H9 (cell line): Measurements from ENCODE around the gene DAB2IP. TPM values are rescaled to one million over a fixed set of nuclear protein-coding genes. Genes with fewer than 3 reads are reported as not detected.

ENCODE experiments used
- DNase-seq: peaks from one replicate; pipeline ENCODE4 v3.0.0-alpha.2; 2017
- H2AFZ ChIP-seq: one replicate; pipeline ENCODE4 v1.6.1; 2013; ENCODE audit warnings: mild to moderate bottlenecking, low read length, control low read depth, moderate library complexity
- H2AK5ac ChIP-seq: 2 replicates; pipeline ENCODE4 v1.6.1; 2013; ENCODE audit warnings: low read length, control low read depth, mixed read lengths; ENCODE audit not compliant: insufficient read length
- H2BK120ac ChIP-seq: one replicate; pipeline ENCODE4 v1.6.1; 2013; ENCODE audit warnings: low read depth, mild to moderate bottlenecking, low read length, control low read depth, inconsistent platforms; ENCODE audit not compliant: poor library complexity, severe bottlenecking
- H2BK12ac ChIP-seq: 2 replicates; pipeline ENCODE4 v1.6.1; 2013; ENCODE audit warnings: low read length, control low read depth, mixed read lengths, low read depth; ENCODE audit not compliant: insufficient read length
- H2BK15ac ChIP-seq: 2 replicates; pipeline ENCODE4 v1.6.1; 2013; ENCODE audit warnings: low read depth, low read length, control low read depth
- H2BK20ac ChIP-seq: one replicate; pipeline ENCODE4 v1.6.1; 2013; ENCODE audit warnings: low read depth, mild to moderate bottlenecking, low read length, control low read depth, inconsistent platforms; ENCODE audit not compliant: poor library complexity, severe bottlenecking
- H2BK5ac ChIP-seq: 2 replicates; pipeline ENCODE4 v1.6.1; 2013; ENCODE audit warnings: low read length, control low read depth, mixed read lengths; ENCODE audit not compliant: insufficient read length
- H3K14ac ChIP-seq: 2 replicates; pipeline ENCODE4 v1.6.1; 2013; ENCODE audit warnings: low read length, control low read depth; ENCODE audit not compliant: insufficient read depth
- H3K18ac ChIP-seq: 2 replicates; pipeline ENCODE4 v1.6.1; 2013; ENCODE audit warnings: low read depth, mild to moderate bottlenecking, mixed read lengths, low read length, control low read depth; ENCODE audit not compliant: insufficient read length
- H3K23ac ChIP-seq: 2 replicates; pipeline ENCODE4 v1.6.1; 2013; ENCODE audit warnings: low read length, control low read depth, mixed read lengths, low read depth; ENCODE audit not compliant: insufficient read length
- H3K23me2 ChIP-seq: 2 replicates; pipeline ENCODE4 v1.6.1; 2013; ENCODE audit warnings: low read depth, mild to moderate bottlenecking, mixed read lengths, low read length, control low read depth; ENCODE audit not compliant: insufficient read length, poor library complexity, severe bottlenecking
- H3K27ac ChIP-seq: 2 replicates; pipeline ENCODE4 v1.5.1; 2013; ENCODE audit warnings: low read length, control low read depth, mixed read lengths, low read depth; ENCODE audit not compliant: insufficient read length
- H3K27me3 ChIP-seq: 2 replicates; pipeline ENCODE4 v1.6.1; 2013; ENCODE audit warnings: low read length, control low read depth, inconsistent platforms; ENCODE audit not compliant: insufficient read depth
- H3K4ac ChIP-seq: 2 replicates; pipeline ENCODE4 v1.6.1; 2013; ENCODE audit warnings: low read depth, mild to moderate bottlenecking, control low read depth, inconsistent platforms, low read length, moderate library complexity
- H3K4me1 ChIP-seq: 2 replicates; pipeline ENCODE4 v1.6.1; 2013; ENCODE audit warnings: low read length, control low read depth, inconsistent platforms; ENCODE audit not compliant: insufficient read depth
- H3K4me2 ChIP-seq: 2 replicates; pipeline ENCODE4 v1.6.1; 2013; ENCODE audit warnings: low read length, control low read depth, mixed read lengths; ENCODE audit not compliant: insufficient read length, insufficient read depth
- H3K56ac ChIP-seq: 2 replicates; pipeline ENCODE4 v1.6.1; 2013; ENCODE audit warnings: low read depth, mild to moderate bottlenecking, mixed read lengths, low read length, control low read depth; ENCODE audit not compliant: insufficient read length
- H3K79me1 ChIP-seq: 2 replicates; pipeline ENCODE4 v1.6.1; 2013; ENCODE audit warnings: low read depth, mild to moderate bottlenecking, moderate library complexity, low read length, control low read depth, inconsistent platforms; ENCODE audit not compliant: insufficient read depth, poor library complexity, severe bottlenecking
- H3K79me2 ChIP-seq: 2 replicates; pipeline ENCODE4 v1.6.1; 2013; ENCODE audit warnings: low read length, control low read depth, inconsistent platforms; ENCODE audit not compliant: insufficient read depth
- H3K9ac ChIP-seq: 2 replicates; pipeline ENCODE4 v1.6.1; 2013; ENCODE audit warnings: low read length, control low read depth, mixed read lengths; ENCODE audit not compliant: insufficient read length; ENCODE audit errors: extremely low read depth
- H3K9me3 ChIP-seq: one replicate; pipeline ENCODE4 v1.6.1; 2013; ENCODE audit warnings: low read depth, low read length, inconsistent platforms; ENCODE audit not compliant: control insufficient read depth
- H3T11ph ChIP-seq: one replicate; pipeline ENCODE4 v1.6.1; 2013; ENCODE audit warnings: mild to moderate bottlenecking, low read length, control low read depth, inconsistent platforms
- H4K20me1 ChIP-seq: one replicate; pipeline ENCODE4 v1.6.1; 2013; ENCODE audit not compliant: control insufficient read depth, insufficient read length, insufficient read depth
- H4K5ac ChIP-seq: 2 replicates; pipeline ENCODE4 v1.6.1; 2013; ENCODE audit warnings: low read depth, mild to moderate bottlenecking, mixed read lengths, low read length, control low read depth; ENCODE audit not compliant: insufficient read length
- H4K8ac ChIP-seq: replicated peaks from 2 replicates; pipeline ENCODE4 v1.6.1; 2013; ENCODE audit warnings: low read length, control low read depth, mixed read lengths, low read depth; ENCODE audit not compliant: insufficient read length
- H4K91ac ChIP-seq: 2 replicates; pipeline ENCODE4 v1.6.1; 2013; ENCODE audit warnings: low read depth, mild to moderate bottlenecking, moderate library complexity, mixed read lengths, low read length, control low read depth; ENCODE audit not compliant: insufficient read length
- H3K27ac Mint-ChIP-seq, 3 experiments: 2 replicates in 2 of 3; 3 replicates in 1 of 3; pipeline ENCODE4 v1.8.0; 2020 to 2021; ENCODE audit warnings: mixed read lengths in 3 of 3, mild to moderate bottlenecking in 1 of 3, moderate library complexity in 1 of 3
- H3K27me3 Mint-ChIP-seq: 2 replicates; pipeline ENCODE4 v1.8.0; 2021; ENCODE audit warnings: low read depth, mild to moderate bottlenecking, moderate library complexity, mixed read lengths
- H3K36me3 Mint-ChIP-seq, 3 experiments: 2 replicates in 2 of 3; 3 replicates in 1 of 3; pipeline ENCODE4 v1.8.0; 2020 to 2021; ENCODE audit warnings: low read depth in 3 of 3, mixed read lengths in 3 of 3; ENCODE audit not compliant: insufficient read depth in 1 of 3
- H3K4me1 Mint-ChIP-seq, 2 experiments: 2 replicates each; pipeline ENCODE4 v1.8.0; 2020; ENCODE audit warnings: mixed read lengths in 2 of 2
- H3K4me3 Mint-ChIP-seq, 2 experiments: 2 replicates in 1 of 2; 3 replicates in 1 of 2; pipeline ENCODE4 v1.8.0; 2020 to 2021; ENCODE audit warnings: mild to moderate bottlenecking in 2 of 2, mixed read lengths in 2 of 2, moderate library complexity in 1 of 2
- H3K9me3 Mint-ChIP-seq, 2 experiments: 2 replicates in 1 of 2; 3 replicates in 1 of 2; pipeline ENCODE4 v1.8.0; 2020; ENCODE audit warnings: mild to moderate bottlenecking in 2 of 2, mixed read lengths in 2 of 2, moderate library complexity in 1 of 2
- CTCF ChIP-seq: fragments of 200-600 bp; sonication (generic); conservative IDR thresholded peaks from 3 replicates; pipeline ENCODE4 v1.8.0; 2021; ENCODE audit warnings: antibody characterized with exemption, mild to moderate bottlenecking
- WGBS: extraction: QIAGEN DNeasy Blood & Tissue Kit; methylation state at CpG from one replicate; pipeline ENCODE4 v1.1.7; 2013; ENCODE audit warnings: missing lambda C conversion rate, low lambda C conversion rate, mixed read lengths; ENCODE audit not compliant: insufficient read length; ENCODE audit errors: extremely low coverage; 5-methylcytosine and 5-hydroxymethylcytosine counted together
- total RNA-seq: library from RNA; stranded (reverse); gene quantifications from 2 replicates; pipeline ENCODE4 v1.2.1, GENCODE V29; 2021

The DAB2IP gene
- total RNA-seq, 1 experiment from 2014 or later = 22.6 TPM

GRCh38 chr9:121718501-121718900 lies 67.1 kb downstream of the DAB2IP start:
- Histone ChIP-seq H3K23ac (no peak overlapping the region), H3K4me2 (no peak overlapping the region), H2AFZ (no peak overlapping the region), H2BK120ac (no peak overlapping the region), H3T11ph (no peak overlapping the region), H2BK15ac (no peak overlapping the region), H3K18ac (no peak overlapping the region), H4K20me1 (peaks cover 2% of the 10 kb centered on the region), H3K9ac (no peak overlapping the region), H4K8ac (no peak overlapping the region), H3K9me3 (no peaks in the 10 kb centered on the region), H3K27me3 (no peaks in the 10 kb centered on the region), H3K14ac (no peak overlapping the region), H3K56ac (no peak overlapping the region), H2BK20ac (no peak overlapping the region), H3K4ac (no peak overlapping the region), H3K79me2 (no peaks in the 10 kb centered on the region), H2AK5ac (no peak overlapping the region), H3K79me1 (no peaks in the 10 kb centered on the region), H3K27ac (no peak overlapping the region), H3K23me2 (no peaks in the 10 kb centered on the region), H3K4me1 (peaks cover 8% of the 10 kb centered on the region; the same call in 1 of the 2 replicates), H4K5ac (no peak overlapping the region), H2BK5ac (no peak overlapping the region), H2BK12ac (no peak overlapping the region), H4K91ac (no peak overlapping the region)
- Mint-ChIP-seq H3K4me1 (peaks cover 46 to 58% of the 10 kb centered on the region in 2 experiments), H3K4me3 (no peak overlapping the region), H3K27me3 (no peaks in the 10 kb centered on the region), H3K36me3 (peaks cover 0 to 4% (median 4%) of the 10 kb centered on the region in 3 experiments; a peak in 2 of 7 replicates), H3K27ac (peak overlapping the region in 1 of 3 experiments; percentile 63; a peak in 4 of 7 replicates), H3K9me3 (no peaks in the 10 kb centered on the region)
- TF ChIP-seq CTCF = no peak
- no peak for DNase-seq
- no CpG with 5 or more reads among the region's 6 CpGs for WGBS
